GM12878 (cell line): Measurements from ENCODE around the gene AJUBA. TPM values are rescaled to one million over a fixed set of nuclear protein-coding genes. Genes with fewer than 3 reads are reported as not detected.

Source experiments
- ATAC-seq: fragments of 200-7000 bp; cut with Tn5 transposase; 3 replicates; pipeline ENCODE4 v1.9.1; 2020; ENCODE audit warnings: mild to moderate bottlenecking, moderate library complexity
- BruUV-seq: library from RNA; stranded (reverse); fragments of 400-500 nt; replicated peaks from 2 replicates; lab custom pipeline; 2021; lab: Mats Ljungman, UMichigan
- CTCF ChIA-PET: fragments of 300-600 bp; sonication (Branson Sonifier 250); formaldehyde crosslinking; extraction: SDS; loops from one replicate; lab custom pipeline; 2021; ENCODE audit warnings: inconsistent platforms; lab: Yijun Ruan, JAX
- POLR2A ChIA-PET: fragments of 350-600 bp; formaldehyde crosslinking; extraction: SDS; loops from one replicate; lab custom pipeline; 2021; ENCODE audit warnings: inconsistent platforms; lab: Charles Lee
- RAD21 ChIA-PET: fragments of 300-600 bp; sonication (Branson Sonifier 250); formaldehyde crosslinking; loops from one replicate; lab custom pipeline; 2023; ENCODE audit warnings: antibody characterized with exemption; ENCODE audit not compliant: unreplicated experiment; lab: Charles Lee
- SMC1A ChIA-PET: fragments of 300-600 bp; sonication (Branson Sonifier 250); formaldehyde crosslinking; loops from one replicate; lab custom pipeline; 2023; ENCODE audit not compliant: unreplicated experiment, uncharacterized antibody; lab: Charles Lee
- DNase-seq: peaks from one replicate; pipeline ENCODE4 v3.0.0-alpha.2; 2011; ENCODE audit warnings: low read depth, low spot score
- FAIRE-seq: peaks from 3 replicates; lab custom pipeline; 2011; peaks lifted over from hg19 to GRCh38; lab: Jason Lieb, UNC
- H2AFZ ChIP-seq: 2 replicates; pipeline ENCODE4 v1.6.0; 2011; ENCODE audit warnings: low read depth, low read length, control low read depth; ENCODE audit not compliant: control insufficient read depth
- H3K27ac ChIP-seq: 2 replicates; pipeline ENCODE4 v1.5.1; 2011; ENCODE audit warnings: control low read depth; ENCODE audit not compliant: control insufficient read depth, insufficient read depth
- H3K27me3 ChIP-seq, 2 experiments: replicated peaks in 1 of 2; 2 replicates each; pipeline versions ENCODE4 v1.6.0 to v1.6.1; 2011; ENCODE audit warnings: low read length in 1 of 2; ENCODE audit not compliant: control insufficient read depth in 2 of 2, insufficient read depth in 2 of 2
- H3K36me3 ChIP-seq, 2 experiments: 2 replicates each; pipeline ENCODE4 v1.5.1; 2011; ENCODE audit warnings: low read length in 1 of 2; ENCODE audit not compliant: control insufficient read depth in 2 of 2, insufficient read depth in 2 of 2
- H3K4me1 ChIP-seq: 2 replicates; pipeline ENCODE4 v1.6.1; 2011; ENCODE audit warnings: mild to moderate bottlenecking, low read length, moderate library complexity, mixed read lengths; ENCODE audit not compliant: control insufficient read depth, insufficient read depth
- H3K4me2 ChIP-seq: 2 replicates; pipeline ENCODE4 v1.6.0; 2011; ENCODE audit warnings: control low read depth; ENCODE audit not compliant: control insufficient read depth, insufficient read depth
- H3K4me3 ChIP-seq: fragments of 200-600 bp; sonication (generic); 2 replicates; pipeline ENCODE4 v1.5.1; 2016
- H3K79me2 ChIP-seq: 2 replicates; pipeline ENCODE4 v1.6.0; 2011; ENCODE audit warnings: low read length; ENCODE audit not compliant: control insufficient read depth, insufficient read depth
- H3K9ac ChIP-seq: 2 replicates; pipeline ENCODE4 v1.8.0; 2011; ENCODE audit warnings: low read length, control low read depth, mixed read lengths; ENCODE audit not compliant: control insufficient read depth, insufficient read depth
- H3K9me3 ChIP-seq: replicated peaks from 3 replicates; pipeline ENCODE4 v1.5.1; 2011; ENCODE audit warnings: mild to moderate bottlenecking, low read length; ENCODE audit not compliant: control insufficient read depth, insufficient read depth
- H4K20me1 ChIP-seq: 2 replicates; pipeline ENCODE4 v1.6.0; 2011; ENCODE audit not compliant: control insufficient read depth, insufficient read depth
- JUND ChIP-seq: IDR thresholded peaks from 2 replicates; pipeline ENCODE4 v1.6.1; 2012; ENCODE audit warnings: low read depth, mild to moderate bottlenecking, low read length, improper control_type of control experiment, moderate library complexity
- MTA2 ChIP-seq: fragments of 450-650 bp; IDR thresholded peaks from 2 replicates; pipeline ENCODE4 v1.6.1; 2016; ENCODE audit warnings: low read depth, mild to moderate bottlenecking, moderate library complexity
- NFYB ChIP-seq: IDR thresholded peaks from 2 replicates; pipeline ENCODE4 v1.6.1; 2011; ENCODE audit warnings: low read depth, mild to moderate bottlenecking, low read length, improper control_type of control experiment, moderate library complexity; ENCODE audit not compliant: insufficient read depth
- NR2C1 ChIP-seq: fragments of 450-650 bp; IDR thresholded peaks from 2 replicates; pipeline ENCODE4 v1.6.1; 2017; ENCODE audit warnings: antibody characterized with exemption, mild to moderate bottlenecking, moderate library complexity
- PBX3 ChIP-seq: IDR thresholded peaks from 2 replicates; pipeline ENCODE4 v1.6.1; 2011; ENCODE audit warnings: mild to moderate bottlenecking, low read depth, low read length, moderate library complexity; ENCODE audit not compliant: insufficient replicate concordance
- SP1 ChIP-seq: IDR thresholded peaks from one replicate; pipeline ENCODE4 v1.6.1; 2011; ENCODE audit warnings: low read depth, low read length
- USF1 ChIP-seq: IDR thresholded peaks from 2 replicates; pipeline ENCODE4 v1.6.1; 2011; ENCODE audit warnings: borderline replicate concordance, low read depth, mild to moderate bottlenecking, moderate library complexity, mixed read lengths, low read length; ENCODE audit not compliant: insufficient read depth; ENCODE audit errors: extremely low read length
- WRNIP1 ChIP-seq: IDR thresholded peaks from 2 replicates; pipeline ENCODE4 v1.6.1; 2011; ENCODE audit warnings: low read depth, low read length, improper control_type of control experiment, borderline replicate concordance
- ZBTB4 ChIP-seq: fragments of 450-650 bp; formaldehyde crosslinking; IDR thresholded peaks from 2 replicates; pipeline ENCODE4 v1.4.0; 2022; ENCODE audit warnings: mild to moderate bottlenecking, moderate library complexity
- ZNF384 ChIP-seq: IDR thresholded peaks from 2 replicates; pipeline ENCODE4 v1.6.1; 2012; ENCODE audit warnings: low read depth, mild to moderate bottlenecking, low read length, improper control_type of control experiment, borderline replicate concordance
- whole genome bisulfite sequencing: methylation state at CpG from one replicate; pipeline ENCODE4 v1.1.6; 2016; ENCODE audit warnings: low lambda C conversion rate; ENCODE audit not compliant: insufficient replicate concordance, insufficient coverage; ENCODE audit errors: missing lambda C conversion rate; 5-methylcytosine and 5-hydroxymethylcytosine counted together
- in situ Hi-C: fragments of 300-500 bp; cut with MboI; formaldehyde crosslinking; loops from 9 replicates; pipeline ENCODE4 v1.14.3; 2018; ENCODE audit warnings: mixed read lengths
- intact Hi-C: fragments of 100-400 bp; cut with micrococcal nuclease; formaldehyde crosslinking; loops from one replicate; pipeline ENCODE4 v1.14.2; 2022; ENCODE audit not compliant: unreplicated experiment
- polyA plus RNA-seq, 11 experiments: library from polyadenylated mRNA; depleted of rRNA in 4 of 11; unstranded in 6 of 11; stranded (reverse) in 5 of 11; fragments of >200 nt; fragmentation: Nextera tagmentation in 4 of 11; fragmentation: Illumina TruSeq in 1 of 11; extraction: Ambion mirVana in 4 of 11; extraction: Trizol in 1 of 11; gene quantifications; 1 replicate in 1 of 11; 2 replicates in 10 of 11; pipeline versions ENCODE4 v1.2.1 to v1.2.3, GENCODE V29; 2011 to 2016; ENCODE audit warnings: inconsistent platforms in 2 of 11, missing spikeins in 2 of 11, low read depth in 1 of 11
- total RNA-seq, 4 experiments: library from RNA; depleted of rRNA in 3 of 4; stranded (reverse); fragments of >200 nt in 3 of 4; fragmentation: Illumina TruSeq in 1 of 4; extraction: Trizol in 1 of 4; gene quantifications; 2 replicates each; pipeline versions ENCODE4 v1.2.1 to v1.2.3, GENCODE V29; 2013 to 2021
- TF ChIP-seq, protein P1 (sequence below): fragments of 150-350 bp; IDR thresholded peaks from 2 replicates; pipeline ENCODE4 v1.6.1; 2016; ENCODE audit warnings: low read depth, low read length

The AJUBA gene
- total and polyA plus RNA-seq, 10 of the 15 experiments (the other 5 are each of a cell fraction or from before 2014, with no cell fraction given): 0.03 to 18.1 (median 0.36) TPM; not detected in 1

- RAD21 ChIA-PET: no interaction called here
- DNase-seq (no peak), ATAC-seq (no peak), FAIRE-seq (no peak)
- Histone ChIP-seq H3K4me3 (no peak overlapping the region), H3K4me1 (no peaks in the 10 kb centered on the region), H3K27ac (no peak overlapping the region), H3K79me2 (no peaks in the 10 kb centered on the region), H3K9me3 (no peaks in the 10 kb centered on the region), H3K9ac (no peak overlapping the region), H2AFZ (no peak overlapping the region), H3K27me3 (no peaks in the 10 kb centered on the region), H3K4me2 (no peak overlapping the region), H3K36me3 (peaks cover 2 to 13% of the 10 kb centered on the region in 2 experiments; a peak in 3 of 4 replicates), H4K20me1 (no peaks in the 10 kb centered on the region)
- SMC1A ChIA-PET: interaction anchor here (0.8 to 1.6 kb wide), 2 partner anchors 25 to 34 kb away, joined by 3 to 5 read pairs; no protein-coding TSS in a partner anchor
- 94% methylated on average over 7 of the region's 7 CpGs for WGBS
- intact Hi-C loops (no loop called here), in situ Hi-C loops (no loop called here)
- no TSS peak for BruUV-seq
- POLR2A ChIA-PET: interaction anchor here (0.6 to 1.1 kb wide), 2 partner anchors 10 to 26 kb away, joined by 5 to 7 read pairs; no protein-coding TSS in a partner anchor
- CTCF ChIA-PET: interaction anchor here (0.6 to 5.5 kb wide), 5 partner anchors 13 to 36 kb away, joined by 3 to 43 read pairs (median 3); no protein-coding TSS in a partner anchor
- TF ChIP-seq NFYB (no peak), PBX3 (no peak), USF1 (no peak), ZNF384 (no peak), SP1 (no peak), ZBTB4 (no peak), WRNIP1 (no peak), JUND (no peak), NR2C1 (no peak), MTA2 (no peak)
- TF ChIP-seq, protein P1, sequence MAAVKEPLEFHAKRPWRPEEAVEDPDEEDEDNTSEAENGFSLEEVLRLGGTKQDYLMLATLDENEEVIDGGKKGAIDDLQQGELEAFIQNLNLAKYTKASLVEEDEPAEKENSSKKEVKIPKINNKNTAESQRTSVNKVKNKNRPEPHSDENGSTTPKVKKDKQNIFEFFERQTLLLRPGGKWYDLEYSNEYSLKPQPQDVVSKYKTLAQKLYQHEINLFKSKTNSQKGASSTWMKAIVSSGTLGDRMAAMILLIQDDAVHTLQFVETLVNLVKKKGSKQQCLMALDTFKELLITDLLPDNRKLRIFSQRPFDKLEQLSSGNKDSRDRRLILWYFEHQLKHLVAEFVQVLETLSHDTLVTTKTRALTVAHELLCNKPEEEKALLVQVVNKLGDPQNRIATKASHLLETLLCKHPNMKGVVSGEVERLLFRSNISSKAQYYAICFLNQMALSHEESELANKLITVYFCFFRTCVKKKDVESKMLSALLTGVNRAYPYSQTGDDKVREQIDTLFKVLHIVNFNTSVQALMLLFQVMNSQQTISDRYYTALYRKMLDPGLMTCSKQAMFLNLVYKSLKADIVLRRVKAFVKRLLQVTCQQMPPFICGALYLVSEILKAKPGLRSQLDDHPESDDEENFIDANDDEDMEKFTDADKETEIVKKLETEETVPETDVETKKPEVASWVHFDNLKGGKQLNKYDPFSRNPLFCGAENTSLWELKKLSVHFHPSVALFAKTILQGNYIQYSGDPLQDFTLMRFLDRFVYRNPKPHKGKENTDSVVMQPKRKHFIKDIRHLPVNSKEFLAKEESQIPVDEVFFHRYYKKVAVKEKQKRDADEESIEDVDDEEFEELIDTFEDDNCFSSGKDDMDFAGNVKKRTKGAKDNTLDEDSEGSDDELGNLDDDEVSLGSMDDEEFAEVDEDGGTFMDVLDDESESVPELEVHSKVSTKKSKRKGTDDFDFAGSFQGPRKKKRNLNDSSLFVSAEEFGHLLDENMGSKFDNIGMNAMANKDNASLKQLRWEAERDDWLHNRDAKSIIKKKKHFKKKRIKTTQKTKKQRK: no peak
Observed at GRCh38 chr14:23020143-23021128, 38.1 kb upstream of the AJUBA start.
